NB4 (cell line): Measurements from ENCODE around the gene SUPT16H.

Experiments used
- DNase-seq: peaks from one replicate; pipeline ENCODE4 v3.0.0; 2010; ENCODE audit warnings: low read depth
- H3K4me3 ChIP-seq: one replicate; pipeline ENCODE4 v1.5.1; 2011; ENCODE audit warnings: mild to moderate bottlenecking, low read depth, low read length, moderate library complexity
- MYC ChIP-seq: IDR thresholded peaks from 2 replicates; pipeline ENCODE4 v1.6.1; 2011; ENCODE audit warnings: low read depth, low read length
- POLR2A ChIP-seq: IDR thresholded peaks from 2 replicates; pipeline ENCODE4 v1.6.1; 2011; ENCODE audit warnings: mild to moderate bottlenecking; ENCODE audit not compliant: insufficient read length; ENCODE audit errors: extremely low read depth
- TF ChIP-seq, protein P1 (sequence below): IDR thresholded peaks from one replicate; pipeline ENCODE4 v1.5.1; 2012; ENCODE audit warnings: low read depth, low read length
- TF ChIP-seq, protein P2 (sequence below): IDR thresholded peaks from 2 replicates; pipeline ENCODE4 v1.6.1; 2011; ENCODE audit warnings: low read depth, low read length

SUPT16H gene

DNA sequence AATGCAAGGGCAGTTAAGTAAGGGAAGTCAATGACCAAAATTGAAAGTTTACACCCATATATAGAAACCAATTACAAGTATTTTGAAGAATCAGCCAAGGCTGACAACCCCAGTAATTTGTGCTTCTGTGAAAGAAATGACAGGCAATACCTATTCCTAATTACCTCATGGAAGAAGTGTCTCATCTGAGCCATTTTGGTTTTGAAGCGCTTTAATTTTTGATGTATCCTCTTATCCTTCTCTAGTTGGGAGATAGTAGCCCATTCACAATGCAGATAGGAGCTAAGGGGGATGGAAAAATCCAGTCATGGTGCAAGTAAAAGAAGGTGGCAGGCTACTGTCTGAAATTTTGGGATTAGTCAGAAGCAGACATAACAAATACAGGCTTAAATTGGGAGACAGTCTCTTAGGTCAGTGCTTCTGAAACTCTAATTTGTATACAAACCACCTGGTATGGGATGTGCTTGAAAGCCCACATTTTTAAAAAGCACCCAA, 30.4 kb upstream of the SUPT16H start:
- TF ChIP-seq MYC (no peak), POLR2A (no peak)
- TF ChIP-seq, protein P1, sequence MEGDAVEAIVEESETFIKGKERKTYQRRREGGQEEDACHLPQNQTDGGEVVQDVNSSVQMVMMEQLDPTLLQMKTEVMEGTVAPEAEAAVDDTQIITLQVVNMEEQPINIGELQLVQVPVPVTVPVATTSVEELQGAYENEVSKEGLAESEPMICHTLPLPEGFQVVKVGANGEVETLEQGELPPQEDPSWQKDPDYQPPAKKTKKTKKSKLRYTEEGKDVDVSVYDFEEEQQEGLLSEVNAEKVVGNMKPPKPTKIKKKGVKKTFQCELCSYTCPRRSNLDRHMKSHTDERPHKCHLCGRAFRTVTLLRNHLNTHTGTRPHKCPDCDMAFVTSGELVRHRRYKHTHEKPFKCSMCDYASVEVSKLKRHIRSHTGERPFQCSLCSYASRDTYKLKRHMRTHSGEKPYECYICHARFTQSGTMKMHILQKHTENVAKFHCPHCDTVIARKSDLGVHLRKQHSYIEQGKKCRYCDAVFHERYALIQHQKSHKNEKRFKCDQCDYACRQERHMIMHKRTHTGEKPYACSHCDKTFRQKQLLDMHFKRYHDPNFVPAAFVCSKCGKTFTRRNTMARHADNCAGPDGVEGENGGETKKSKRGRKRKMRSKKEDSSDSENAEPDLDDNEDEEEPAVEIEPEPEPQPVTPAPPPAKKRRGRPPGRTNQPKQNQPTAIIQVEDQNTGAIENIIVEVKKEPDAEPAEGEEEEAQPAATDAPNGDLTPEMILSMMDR, result no peak
- TF ChIP-seq, protein P2, sequence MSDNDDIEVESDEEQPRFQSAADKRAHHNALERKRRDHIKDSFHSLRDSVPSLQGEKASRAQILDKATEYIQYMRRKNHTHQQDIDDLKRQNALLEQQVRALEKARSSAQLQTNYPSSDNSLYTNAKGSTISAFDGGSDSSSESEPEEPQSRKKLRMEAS, result no peak
- no peak for DNase-seq
- H3K4me3 ChIP-seq, result no peak overlapping the region

DNA sequence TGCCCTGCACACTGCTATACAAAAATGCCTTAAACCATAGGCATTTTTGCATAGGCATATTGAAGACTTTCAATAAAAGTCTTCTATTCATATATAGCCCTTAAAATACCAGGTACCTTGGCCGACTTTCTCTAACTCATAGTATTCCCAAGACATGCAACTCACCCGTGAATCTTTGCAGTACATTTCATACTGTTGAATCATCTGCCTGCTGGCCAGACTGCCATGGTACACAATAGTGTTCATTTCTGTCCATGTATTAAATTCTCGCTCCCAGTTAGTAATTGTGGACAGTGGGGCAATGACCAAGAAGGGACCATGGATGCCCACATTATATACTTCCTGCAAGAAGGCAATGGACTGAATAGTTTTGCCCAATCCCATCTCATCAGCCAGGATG, 24.3 kb upstream of the SUPT16H start:
- TF ChIP-seq MYC (no peak), POLR2A (no peak)
- TF ChIP-seq, protein P1, result no peak
- TF ChIP-seq, protein P2, result no peak
- no peak for DNase-seq
- no peak overlapping the region for H3K4me3 ChIP-seq

DNA sequence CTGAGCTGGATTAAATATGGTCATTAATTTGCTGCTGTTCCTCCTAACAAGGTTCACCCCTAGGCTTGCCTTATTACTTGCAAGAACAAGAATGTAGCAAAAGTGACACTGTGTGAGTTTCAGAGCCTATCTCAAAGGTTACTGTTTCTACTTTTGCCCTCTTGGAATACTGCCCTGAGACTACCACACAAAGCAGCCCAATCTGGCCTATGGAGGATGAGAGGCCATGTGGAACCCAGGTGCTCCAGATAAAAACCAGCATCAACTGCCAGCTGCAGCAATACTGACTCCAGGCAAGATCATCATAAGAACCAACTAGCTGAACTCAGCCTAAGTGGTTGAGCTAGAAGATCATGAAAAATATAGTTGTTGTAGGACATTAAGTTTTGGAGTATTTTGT, 22.4 kb upstream of the SUPT16H start:
- DNase-seq, result no peak
- H3K4me3 ChIP-seq, result no peak overlapping the region
- TF ChIP-seq MYC (no peak), POLR2A (no peak)

DNA sequence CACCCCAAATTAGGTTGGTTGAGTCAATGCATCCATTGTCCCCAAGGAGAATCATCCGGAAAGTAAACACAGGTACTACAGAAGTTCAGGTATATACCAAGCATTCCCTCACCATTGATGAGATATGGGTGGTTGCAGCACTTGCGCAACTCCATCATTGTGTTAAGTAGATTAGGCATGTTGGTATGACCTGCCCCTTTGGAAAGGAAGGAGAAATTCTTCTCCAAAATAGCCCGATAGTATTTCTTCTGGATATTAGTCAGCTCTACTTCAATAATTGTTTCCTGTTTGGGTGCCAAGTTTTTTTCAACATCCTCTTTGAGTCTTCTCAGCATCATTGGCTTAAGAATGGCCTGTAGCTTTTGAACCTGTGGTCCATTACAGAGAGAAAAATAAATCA, 21.3 kb upstream of the SUPT16H start:
- TF ChIP-seq, protein P1, result no peak
- TF ChIP-seq POLR2A (no peak), MYC (no peak)
- TF ChIP-seq, protein P2, result no peak
- H3K4me3 ChIP-seq, result no peak overlapping the region
- no peak for DNase-seq

DNA sequence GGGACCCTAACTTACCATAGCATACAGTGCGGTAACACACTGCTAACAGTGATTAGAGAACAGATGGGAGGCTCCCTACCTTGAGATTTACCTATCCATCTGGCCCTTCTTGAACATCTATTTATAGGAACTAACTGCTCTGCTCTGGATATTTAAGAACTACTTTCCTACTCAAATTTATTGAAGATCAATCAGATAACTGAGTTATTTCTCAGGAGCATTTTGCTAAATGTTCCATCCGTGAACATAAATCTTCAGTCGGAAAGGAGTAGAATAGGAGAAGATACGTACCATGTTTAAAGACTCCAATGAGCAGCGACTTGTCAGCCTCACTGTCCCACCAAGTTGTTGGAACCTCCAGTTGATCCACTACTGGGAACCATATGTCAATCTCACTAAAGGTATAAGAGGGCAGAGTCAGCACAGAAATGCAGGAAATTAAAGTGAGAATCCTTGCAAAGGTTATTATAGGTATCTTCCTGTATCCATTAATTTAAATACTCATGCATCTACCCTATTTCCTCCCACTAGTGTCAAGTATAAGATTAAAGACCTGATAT, 15.6 kb upstream of the SUPT16H start:
- H3K4me3 ChIP-seq, result no peak overlapping the region
- DNase-seq, result no peak
- TF ChIP-seq MYC, result no peak
- TF ChIP-seq, protein P1, result no peak
- no peak for TF ChIP-seq POLR2A
- TF ChIP-seq, protein P2, result no peak

DNA sequence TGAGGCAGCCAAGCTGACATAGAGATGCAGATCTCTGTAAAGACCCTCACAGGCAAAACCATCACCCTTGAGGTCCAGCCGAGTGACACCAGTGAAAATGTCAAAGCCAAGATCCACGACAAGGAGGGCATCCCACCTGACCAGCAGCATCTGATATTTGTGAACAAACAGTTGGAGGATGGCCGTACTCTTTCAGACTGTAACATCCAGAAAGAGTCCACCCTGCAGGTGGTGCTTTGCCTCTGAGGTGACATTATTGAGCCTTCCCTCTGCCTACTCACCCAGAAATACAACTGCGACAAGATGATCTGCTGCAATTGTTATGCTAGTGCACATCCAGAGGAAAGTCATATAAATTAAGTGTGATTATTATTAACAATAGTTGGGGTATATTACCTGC, 15.1 kb upstream of the SUPT16H start:
- DNase-seq, result no peak
- no peak overlapping the region for H3K4me3 ChIP-seq
- TF ChIP-seq MYC, result no peak
- TF ChIP-seq POLR2A, result no peak

DNA sequence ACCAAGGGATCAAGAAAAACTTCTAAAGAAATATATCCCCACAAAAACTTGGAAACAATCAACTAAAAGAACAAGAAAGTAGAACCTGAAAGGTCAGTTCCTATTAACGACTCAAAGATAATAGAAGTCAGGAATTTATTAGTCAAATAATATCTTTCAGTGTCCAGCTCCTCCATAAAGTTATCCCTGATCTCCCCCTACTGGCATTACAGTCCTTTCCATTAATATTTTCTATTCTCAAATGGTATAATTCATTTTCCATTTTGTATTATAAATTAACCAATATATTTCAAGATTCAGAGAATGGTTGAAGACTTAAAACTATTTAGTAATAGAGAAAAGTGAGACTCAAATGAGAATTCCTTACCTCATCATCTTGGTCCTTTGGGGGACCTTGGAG, 11.6 kb upstream of the SUPT16H start:
- DNase-seq, result no peak
- H3K4me3 ChIP-seq, result no peak overlapping the region
- TF ChIP-seq, protein P1, result no peak
- TF ChIP-seq MYC, result no peak
- TF ChIP-seq, protein P2, result no peak
- no peak for TF ChIP-seq POLR2A
